HG02943 (cell line): ENCODE results near the gene GOLGA5.

Experiments
- ATAC-seq: cut with Tn5 transposase; IDR thresholded peaks from one replicate; pipeline ENCODE4 v1.9.1; 2021; ENCODE audit warnings: mild to moderate bottlenecking, low read depth, moderate library complexity; ENCODE audit not compliant: unreplicated experiment

The GOLGA5 gene

GRCh38 chr14:92874962-92875661 lies 81.0 kb downstream of the GOLGA5 start:
- no peak for ATAC-seq

- ATAC-seq, result no peak
Observed at GRCh38 chr14:92877757-92878431, 83.8 kb downstream of the GOLGA5 start.

- ATAC-seq, result no peak
Observed at GRCh38 chr14:92880351-92880750, 86.2 kb downstream of the GOLGA5 start.

- no peak for ATAC-seq
Observed at GRCh38 chr14:92880851-92881250, 86.7 kb downstream of the GOLGA5 start.

- no peak for ATAC-seq
Observed at GRCh38 chr14:92883066-92883465, 89.0 kb downstream of the GOLGA5 start.

GRCh38 chr14:92884410-92884809 lies 90.3 kb downstream of the GOLGA5 start:
- ATAC-seq, result no peak

GRCh38 chr14:92885279-92886061 lies 91.4 kb downstream of the GOLGA5 start:
- no peak for ATAC-seq

- ATAC-seq, result no peak
Observed at GRCh38 chr14:92886337-92886736, 92.2 kb downstream of the GOLGA5 start.

GRCh38 chr14:92887157-92887556 lies 93.1 kb downstream of the GOLGA5 start:
- ATAC-seq, result no peak

GRCh38 chr14:92888896-92889295 lies 94.8 kb downstream of the GOLGA5 start:
- no peak for ATAC-seq
